Peyer's patch (tissue), 4 donors: ENCODE results near the gene KIF26B. TPM values are rescaled to one million over a fixed set of nuclear protein-coding genes. Genes with fewer than 3 reads are reported as not detected.

Experiments
- DNase-seq, 3 donors: peaks; one replicate each; pipeline ENCODE4 v3.0.0-alpha.2; 2017 to 2019
- H3K27ac ChIP-seq, 4 donors: fragments of 200-600 bp; sonication (generic); one replicate each; pipeline ENCODE4 v1.5.1; 2016 to 2019
- H3K27me3 ChIP-seq, 2 donors: fragments of 200-600 bp; sonication (generic); one replicate each; pipeline ENCODE4 v1.5.1; 2019
- H3K36me3 ChIP-seq, 3 donors: fragments of 200-600 bp; sonication (generic); one replicate each; pipeline ENCODE4 v1.5.1; 2016 to 2019
- H3K4me1 ChIP-seq, 4 donors: fragments of 200-600 bp; sonication (generic); one replicate each; pipeline ENCODE4 v1.5.1; 2016 to 2019
- H3K4me3 ChIP-seq, 4 donors: fragments of 200-600 bp; sonication (generic); 1 replicate in 3 of 4; 2 replicates in 1 of 4; pipeline ENCODE4 v1.5.1; 2016 to 2019; ENCODE audit warnings: mild to moderate bottlenecking in 1 of 4
- H3K9me3 ChIP-seq, 4 donors: fragments of 200-600 bp; sonication (generic); one replicate each; pipeline ENCODE4 v1.5.1; 2016 to 2019; ENCODE audit warnings: mild to moderate bottlenecking in 1 of 4
- CTCF ChIP-seq, 6 experiments: fragments of 450-650 bp in 4 of 6; fragments of 200-600 bp in 2 of 6; sonication (generic) in 1 of 6; IDR thresholded peaks; one replicate each; pipeline ENCODE4 v1.5.1; 2017 to 2019; ENCODE audit warnings: antibody characterized with exemption in 6 of 6, mild to moderate bottlenecking in 3 of 6, moderate library complexity in 1 of 6
- POLR2A ChIP-seq, 2 donors: fragments of 450-650 bp; IDR thresholded peaks; one replicate each; pipeline ENCODE4 v1.5.1; 2017; ENCODE audit warnings: antibody characterized with exemption in 2 of 2, mild to moderate bottlenecking in 2 of 2, moderate library complexity in 2 of 2
- total RNA-seq, 4 donors: library from RNA; depleted of rRNA; stranded (reverse); fragments of >200 nt; gene quantifications; one replicate each; pipeline ENCODE4 v1.1.0, GENCODE V29; 2016

The KIF26B gene
- total RNA-seq, 4 donors from 2014 or later: 0.70 to 1.6 (median 1.1) TPM

GRCh38 chr1:245389873-245390272 lies 235.1 kb downstream of the KIF26B start:
- no peak for DNase-seq
- no peak for TF ChIP-seq CTCF (IDR thresholded peaks at IDR 0.05)
- no peak for TF ChIP-seq POLR2A (IDR thresholded peaks at IDR 0.05)
- no peaks in the 10 kb centered on the region for H3K27me3 ChIP-seq
- no peaks in the 10 kb centered on the region for H3K36me3 ChIP-seq
- no peak overlapping the region for H3K27ac ChIP-seq
- no peaks in the 10 kb centered on the region for H3K9me3 ChIP-seq
- no peak overlapping the region for H3K4me3 ChIP-seq
- H3K4me1 ChIP-seq: no peaks in the 10 kb centered on the region

GRCh38 chr1:245390975-245391374 lies 236.2 kb downstream of the KIF26B start:
- no peaks in the 10 kb centered on the region for H3K36me3 ChIP-seq
- TF ChIP-seq CTCF (IDR thresholded peaks at IDR 0.05) (no peak), POLR2A (IDR thresholded peaks at IDR 0.05) (no peak)
- no peak overlapping the region for H3K4me3 ChIP-seq
- no peaks in the 10 kb centered on the region for H3K9me3 ChIP-seq
- DNase-seq: no peak
- no peak overlapping the region for H3K27ac ChIP-seq
- no peaks in the 10 kb centered on the region for H3K4me1 ChIP-seq
- H3K27me3 ChIP-seq: no peaks in the 10 kb centered on the region

DNA sequence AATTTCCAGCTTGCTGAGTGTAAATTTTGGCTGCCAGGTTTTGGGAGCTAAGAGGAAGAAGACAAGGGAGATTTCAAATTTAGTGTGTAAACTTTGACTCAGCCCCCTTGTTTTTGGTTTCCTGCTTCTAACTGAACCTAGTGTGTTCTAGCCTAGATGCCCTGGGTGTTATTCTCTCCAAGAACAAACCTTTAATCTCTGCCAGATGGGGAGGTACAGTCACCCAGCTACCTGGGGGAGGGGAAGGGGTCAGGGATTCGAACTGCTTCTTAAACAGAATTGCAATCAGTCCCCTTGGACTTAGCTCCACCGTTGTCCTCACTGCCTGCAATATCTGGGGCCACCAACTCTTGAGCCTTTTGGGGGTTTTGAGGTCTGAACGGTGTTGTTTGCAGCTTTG lies 238.9 kb downstream of the KIF26B start:
- no peak for DNase-seq

DNA sequence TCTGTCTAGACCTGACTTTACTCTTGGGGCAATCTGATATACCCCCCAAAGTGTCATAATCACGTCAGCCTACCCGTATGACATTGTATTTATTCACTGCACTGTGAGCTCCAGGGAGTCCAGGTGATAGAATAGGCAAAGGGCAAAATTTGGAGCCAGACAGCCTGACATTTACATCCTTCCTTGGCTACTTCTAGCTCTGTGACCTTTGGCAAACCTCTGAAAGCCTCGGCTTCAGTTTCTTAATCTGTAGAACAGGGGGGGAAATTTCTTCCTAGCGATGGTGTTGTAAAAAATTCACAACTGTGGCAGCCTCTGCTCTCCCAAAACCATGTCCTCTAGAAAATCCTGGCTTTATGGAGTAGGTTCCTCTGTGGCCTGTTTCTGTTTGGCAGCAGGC lies 240.9 kb downstream of the KIF26B start:
- TF ChIP-seq POLR2A (IDR thresholded peaks at IDR 0.05) (no peak), CTCF (IDR thresholded peaks at IDR 0.05) (no peak)
- no peaks in the 10 kb centered on the region for H3K4me1 ChIP-seq
- H3K27me3 ChIP-seq: no peaks in the 10 kb centered on the region
- H3K9me3 ChIP-seq: no peaks in the 10 kb centered on the region
- DNase-seq: no peak
- H3K27ac ChIP-seq: no peak overlapping the region
- no peak overlapping the region for H3K4me3 ChIP-seq
- H3K36me3 ChIP-seq: no peaks in the 10 kb centered on the region

More for the DNA sequence above, 238.9 kb downstream of the KIF26B start:
- TF ChIP-seq CTCF (IDR thresholded peaks at IDR 0.05) (no peak), POLR2A (IDR thresholded peaks at IDR 0.05) (no peak)
- Histone ChIP-seq H3K4me1 (no peaks in the 10 kb centered on the region), H3K9me3 (no peaks in the 10 kb centered on the region), H3K27me3 (no peaks in the 10 kb centered on the region), H3K4me3 (no peak overlapping the region), H3K36me3 (no peaks in the 10 kb centered on the region), H3K27ac (no peak overlapping the region)

- no peaks in the 10 kb centered on the region for H3K27me3 ChIP-seq
- TF ChIP-seq CTCF (IDR thresholded peaks at IDR 0.05): no peak
- no peak for TF ChIP-seq POLR2A (IDR thresholded peaks at IDR 0.05)
- H3K4me1 ChIP-seq: no peaks in the 10 kb centered on the region
- H3K36me3 ChIP-seq: no peaks in the 10 kb centered on the region
- no peaks in the 10 kb centered on the region for H3K9me3 ChIP-seq
- no peak overlapping the region for H3K4me3 ChIP-seq
- H3K27ac ChIP-seq: no peak overlapping the region
- no peak for DNase-seq
These were observed 241.8 kb downstream of the KIF26B start for GRCh38 chr1:245396615-245397014.

DNA sequence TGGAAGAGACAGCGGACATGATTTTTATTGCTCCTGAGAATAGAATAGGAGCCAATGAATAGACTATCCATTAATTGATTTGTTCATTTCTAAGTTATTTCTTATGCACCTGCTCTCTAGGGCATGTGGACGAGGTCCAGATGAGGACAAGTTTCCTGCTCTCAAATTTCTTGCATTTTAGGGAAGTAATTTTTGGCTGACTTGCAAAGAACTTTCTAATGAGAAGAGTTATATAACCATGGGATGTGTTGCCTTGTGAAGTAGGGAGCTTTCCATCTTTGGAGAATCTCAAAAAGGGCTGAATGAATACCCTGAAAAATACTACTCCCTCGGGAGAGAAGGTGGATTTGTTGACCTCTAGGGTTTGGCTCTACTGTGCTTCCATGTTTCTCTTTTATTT lies 243.0 kb downstream of the KIF26B start:
- no peak for TF ChIP-seq POLR2A (IDR thresholded peaks at IDR 0.05)
- TF ChIP-seq CTCF (IDR thresholded peaks at IDR 0.05): no peak
- no peaks in the 10 kb centered on the region for H3K27me3 ChIP-seq

More for the DNA sequence above, 243.0 kb downstream of the KIF26B start:
- Histone ChIP-seq H3K36me3 (no peaks in the 10 kb centered on the region), H3K4me3 (no peak overlapping the region), H3K4me1 (no peaks in the 10 kb centered on the region), H3K9me3 (no peaks in the 10 kb centered on the region), H3K27ac (no peak overlapping the region)
- no peak for DNase-seq
